HG02759 (cell line): ENCODE results near the gene NOP53.
"Not testable (repeated sequence)": the region's sequence is repeated elsewhere in the genome, so short reads cannot be mapped to it uniquely, and the experiment has no call there.

Experiments used
- ATAC-seq: cut with Tn5 transposase; IDR thresholded peaks from one replicate; pipeline ENCODE4 v1.9.1; 2021; ENCODE audit warnings: mild to moderate bottlenecking, moderate library complexity; ENCODE audit not compliant: unreplicated experiment

The NOP53 gene

DNA sequence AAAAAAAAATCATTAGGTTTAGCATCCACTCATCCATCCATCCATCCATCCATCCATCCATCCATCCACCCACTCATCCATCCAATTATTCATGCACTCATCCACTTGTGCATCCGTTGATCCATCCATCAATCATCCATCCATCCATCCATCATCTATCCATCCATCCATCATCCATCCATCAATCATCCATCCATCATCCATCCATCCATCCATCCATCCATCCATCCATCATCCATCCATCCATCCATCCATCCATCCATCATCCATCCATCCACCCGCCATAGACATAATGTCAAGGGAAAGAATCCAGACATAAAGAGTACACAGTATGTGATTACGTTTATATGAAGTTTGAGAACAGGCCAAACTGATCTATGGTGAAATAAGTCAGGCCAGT is 24.2 kb downstream of the NOP53 start:
- no peak for ATAC-seq

DNA sequence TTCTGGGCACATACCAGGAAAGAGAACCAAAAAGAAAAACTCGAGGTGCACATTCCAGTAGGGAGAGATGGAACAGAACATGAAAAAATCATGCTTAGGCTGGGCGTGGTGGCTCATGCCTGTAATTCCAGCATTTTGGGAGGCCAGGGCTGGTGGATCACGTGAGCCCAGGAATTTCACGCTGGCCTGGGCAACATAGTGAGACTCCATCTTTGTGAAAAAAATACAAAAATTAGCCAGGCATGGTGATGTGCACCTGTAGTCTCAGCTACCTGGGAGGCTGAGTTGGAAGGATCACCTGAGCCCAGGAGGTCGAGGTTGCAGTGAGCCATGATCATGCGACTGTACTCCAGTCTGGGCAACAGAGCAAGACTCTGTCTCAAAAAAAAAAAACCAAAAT is 25.9 kb downstream of the NOP53 start:
- ATAC-seq, result not testable (repeated sequence)

DNA sequence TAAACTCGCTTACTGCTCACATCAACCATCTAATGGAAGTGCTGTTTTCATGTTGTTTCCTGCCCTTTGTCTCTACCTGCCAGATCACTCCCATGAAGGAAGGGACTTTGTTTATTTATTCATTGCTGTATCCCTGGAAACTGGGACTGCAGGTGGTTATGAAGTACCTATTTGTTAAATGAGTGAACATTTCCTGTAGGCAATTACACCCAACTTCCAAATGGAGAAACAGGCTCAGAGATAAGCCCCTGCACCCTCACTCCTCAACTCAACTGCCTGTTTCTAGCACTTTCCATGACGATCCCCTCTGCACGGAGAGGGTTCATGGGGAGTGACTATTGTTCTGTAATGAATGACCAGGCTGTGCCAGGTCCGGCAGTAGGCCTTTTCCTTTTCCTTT is 31.2 kb downstream of the NOP53 start:
- ATAC-seq, result no peak

DNA sequence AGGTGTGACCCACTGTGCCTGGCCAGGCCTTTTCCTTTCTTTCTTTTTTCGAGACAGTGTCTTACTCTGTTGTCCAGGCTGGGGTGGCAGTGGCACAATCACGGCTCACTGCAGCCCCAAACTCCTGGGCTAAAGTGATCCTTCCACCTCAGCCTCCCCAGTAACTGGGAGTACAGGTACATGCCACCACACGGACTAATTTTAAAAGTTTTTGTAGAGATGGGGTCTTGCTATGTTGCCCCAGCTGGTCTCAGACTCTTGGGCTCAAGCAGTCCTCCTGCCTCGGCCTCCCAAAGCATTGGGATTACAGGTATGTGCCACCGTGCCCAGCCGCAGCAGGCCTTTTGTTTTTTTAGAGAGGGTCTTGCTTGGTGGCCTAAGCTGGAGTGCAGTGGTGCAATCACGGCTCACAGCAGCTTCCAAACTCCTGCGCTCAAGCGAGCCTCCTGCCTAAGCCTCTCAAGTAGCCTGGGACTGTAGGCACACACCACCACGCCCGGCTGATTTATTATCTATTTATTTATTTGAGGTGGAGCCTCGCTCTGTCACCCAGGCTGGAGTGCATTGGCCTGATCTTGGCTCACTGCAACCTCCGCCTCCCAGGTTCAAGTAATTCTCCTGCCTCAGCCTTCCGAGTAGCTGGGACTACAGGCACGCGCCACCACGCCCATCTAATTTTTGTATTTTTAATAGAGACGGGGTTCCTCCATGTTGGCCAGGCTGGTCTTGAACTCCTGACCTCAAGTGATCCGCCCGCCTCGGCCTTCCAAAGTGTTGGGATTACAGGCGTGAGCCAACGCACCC is 32.1 kb downstream of the NOP53 start:
- ATAC-seq, result not testable (repeated sequence)

DNA sequence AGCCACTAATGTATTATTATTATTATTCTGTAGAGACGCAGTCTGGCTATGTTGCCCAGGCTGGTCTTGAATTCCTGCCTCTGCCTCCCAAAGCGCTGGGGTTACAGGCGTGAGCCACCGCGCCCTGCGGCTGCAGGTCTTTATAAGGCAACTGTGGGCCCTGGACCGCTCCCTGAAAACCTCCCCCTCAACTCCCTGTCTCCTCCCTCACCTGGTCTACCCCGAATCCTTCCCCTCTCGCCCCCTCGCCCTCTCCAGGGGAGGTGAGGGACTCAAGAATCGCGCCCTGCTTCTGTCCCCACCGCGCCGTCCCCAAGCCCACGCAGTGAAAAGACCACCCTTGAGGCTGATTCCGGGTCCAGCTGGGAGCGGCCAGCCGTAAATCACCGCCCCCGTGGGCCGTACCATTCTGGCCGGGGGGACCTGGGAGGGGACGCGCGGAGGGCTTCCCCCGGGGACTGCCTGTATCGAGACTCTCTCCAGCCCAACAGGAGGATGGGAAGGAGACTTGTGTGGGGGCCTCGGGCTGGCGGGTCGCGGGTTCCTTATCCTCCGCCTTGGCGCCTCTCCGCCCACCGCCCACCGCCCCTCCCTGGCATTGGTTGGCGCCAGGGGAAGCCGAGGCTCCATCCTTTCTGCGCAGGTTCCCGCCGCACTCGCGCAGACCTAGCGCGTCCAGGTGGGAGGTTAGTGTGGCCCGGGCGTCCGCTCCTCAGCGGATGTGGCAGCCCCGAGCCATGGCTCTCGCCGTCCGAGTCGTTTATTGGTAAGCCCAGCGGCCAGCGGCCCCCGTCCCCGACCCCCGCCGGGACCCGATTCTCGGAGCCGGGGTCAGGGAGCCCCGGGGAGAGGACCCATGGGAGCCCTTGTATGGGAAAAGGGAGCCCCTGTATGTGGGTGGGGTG is 33.0 kb downstream of the NOP53 start, which contains the start of gene SELENOW:
TSS of gene SELENOW (plus strand) at position 655 of the 905 bp plus-strand sequence. CDS start at position 738, 83 bp downstream.
- peak; percentile 78 for ATAC-seq

DNA sequence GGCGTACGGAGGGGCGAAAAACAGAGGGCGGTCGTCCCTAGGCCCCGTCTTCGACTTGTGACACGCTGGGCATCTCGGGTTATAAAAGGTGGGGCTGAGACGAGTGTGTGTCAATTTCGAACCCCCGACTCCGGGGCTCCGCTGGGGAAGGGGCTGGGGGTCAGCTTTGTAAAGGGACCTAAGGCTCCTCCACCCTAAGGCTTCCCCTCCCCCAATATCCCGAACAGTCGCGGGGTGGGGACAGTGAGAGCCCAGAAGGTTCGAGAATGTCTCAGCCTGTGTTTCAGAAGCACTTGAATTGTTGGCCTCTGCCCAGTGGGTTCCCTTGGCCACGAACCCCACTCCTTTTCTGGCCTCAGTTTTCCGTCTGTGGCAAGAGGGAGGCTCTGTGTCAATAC is 33.6 kb downstream of the NOP53 start:
- no peak for ATAC-seq

DNA sequence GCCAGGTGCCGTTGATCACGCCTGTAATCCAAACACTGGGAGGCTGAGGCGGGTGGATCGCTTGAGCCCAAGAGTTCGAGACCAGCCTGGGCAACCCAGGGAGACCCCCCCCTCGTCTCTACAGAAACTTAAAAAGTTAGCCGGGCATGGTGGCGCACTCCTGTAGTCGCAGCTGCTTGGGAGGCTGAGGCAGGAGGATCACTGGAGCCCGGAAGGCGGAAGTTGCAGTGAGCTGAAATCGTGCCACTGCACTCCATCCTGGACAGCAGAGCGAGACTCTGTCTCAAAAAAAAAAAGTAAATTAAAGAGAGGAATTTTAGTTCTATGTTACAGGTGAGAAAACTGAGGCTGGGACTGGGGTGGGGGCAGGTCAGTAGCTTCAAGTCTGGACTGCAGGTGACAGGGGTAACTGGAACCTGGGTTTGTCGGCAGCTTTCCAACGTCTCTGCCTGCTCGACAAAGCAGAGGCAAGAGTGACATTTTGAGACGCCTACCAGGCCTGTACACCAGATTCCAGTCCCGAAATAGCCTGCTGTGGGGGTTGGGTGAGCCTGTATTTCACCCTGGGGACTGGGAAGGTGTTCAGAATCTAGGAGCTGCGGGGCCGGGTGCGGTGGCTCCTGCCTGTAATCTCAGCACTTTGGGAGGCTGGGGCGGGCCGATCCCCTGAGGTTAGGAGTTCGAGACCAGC is 34.3 kb downstream of the NOP53 start:
- ATAC-seq, result no peak

DNA sequence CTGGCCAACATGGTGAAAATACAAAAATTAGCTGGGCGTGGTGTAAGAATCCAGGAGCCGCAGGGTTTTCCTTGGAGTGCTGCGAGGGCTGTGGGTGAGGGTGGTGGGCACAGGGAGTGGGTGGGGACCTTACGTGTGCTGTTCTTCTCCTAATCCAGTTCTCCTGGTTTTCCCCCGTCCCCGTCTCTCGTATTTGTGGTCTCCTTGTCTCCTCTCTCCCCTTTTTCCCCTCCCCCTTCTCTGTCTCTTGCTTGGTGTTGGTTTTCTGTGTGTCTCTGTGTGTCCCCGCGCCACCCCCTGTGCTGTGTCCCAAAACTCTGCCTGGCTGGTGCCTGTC is 34.8 kb downstream of the NOP53 start:
- ATAC-seq, result no peak

DNA sequence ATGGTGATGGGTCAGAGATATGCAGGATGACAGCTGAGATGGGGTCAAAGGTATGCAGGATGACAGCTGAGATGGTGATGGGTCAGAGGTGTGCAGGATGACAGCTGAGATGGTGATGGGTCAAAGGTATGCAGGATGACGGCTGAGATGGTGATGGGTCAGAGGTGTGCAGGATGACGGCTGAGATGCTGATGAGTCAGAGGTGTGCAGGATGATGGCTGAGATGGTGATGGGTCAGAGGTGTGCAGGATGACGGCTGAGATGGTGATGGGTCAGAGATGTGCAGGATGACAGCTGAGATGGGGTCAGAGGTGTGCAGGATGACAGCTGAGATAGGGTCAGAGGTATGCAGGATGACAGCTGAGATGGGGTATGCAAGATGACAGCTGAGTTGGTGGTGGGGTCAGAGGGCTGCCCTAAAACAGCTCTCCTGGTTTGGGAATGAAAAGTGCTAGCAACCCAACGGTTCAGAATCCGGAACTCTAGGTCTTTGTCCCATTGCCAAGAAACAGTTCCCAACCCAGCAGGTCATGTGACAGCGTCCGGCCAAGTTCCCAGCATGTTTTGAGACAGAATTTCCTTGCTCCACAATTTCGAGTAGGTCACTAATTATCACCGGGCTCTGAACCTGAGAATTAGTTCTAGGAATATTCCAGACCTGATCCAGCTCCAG is 36.4 kb downstream of the NOP53 start:
- ATAC-seq, result no peak

DNA sequence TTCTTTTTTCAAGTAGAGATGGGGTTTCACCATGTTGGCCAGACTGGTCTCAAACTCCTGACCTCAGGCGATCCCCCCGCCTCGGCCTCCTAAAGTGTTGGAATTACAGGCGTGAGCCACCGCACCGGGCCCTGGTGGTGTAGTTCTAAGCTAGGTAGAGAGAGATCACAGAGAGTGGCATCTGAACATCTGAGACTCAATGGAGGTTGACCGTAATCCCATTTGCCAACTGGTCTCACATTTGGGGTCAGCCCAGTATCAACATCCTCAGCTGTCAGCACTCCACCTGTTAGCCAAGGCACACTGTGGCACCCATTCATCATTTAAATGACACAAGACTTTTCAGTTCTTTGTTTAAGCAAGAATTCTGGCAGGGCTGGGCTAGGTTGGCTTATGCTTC is 41.2 kb downstream of the NOP53 start:
- no peak for ATAC-seq

DNA sequence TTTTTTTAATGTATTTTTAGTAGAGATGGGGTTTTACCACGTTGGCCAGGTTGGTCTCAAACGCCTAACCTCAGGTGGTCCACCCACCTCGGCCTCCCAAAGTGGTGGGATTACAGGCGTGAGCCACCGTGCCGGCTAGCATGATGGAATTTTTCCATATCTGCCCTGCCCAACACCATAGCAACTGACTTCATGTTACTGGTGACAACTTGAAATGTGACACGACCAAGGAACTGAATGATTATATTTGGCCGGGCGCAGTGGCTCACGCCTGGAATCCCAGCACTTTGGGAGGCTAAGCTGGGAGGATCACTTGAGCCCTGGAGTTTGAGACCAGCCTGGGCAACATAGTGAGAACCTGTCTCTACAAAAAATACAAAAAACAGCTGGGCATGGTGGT is 42.0 kb downstream of the NOP53 start:
- not testable (repeated sequence) for ATAC-seq

DNA sequence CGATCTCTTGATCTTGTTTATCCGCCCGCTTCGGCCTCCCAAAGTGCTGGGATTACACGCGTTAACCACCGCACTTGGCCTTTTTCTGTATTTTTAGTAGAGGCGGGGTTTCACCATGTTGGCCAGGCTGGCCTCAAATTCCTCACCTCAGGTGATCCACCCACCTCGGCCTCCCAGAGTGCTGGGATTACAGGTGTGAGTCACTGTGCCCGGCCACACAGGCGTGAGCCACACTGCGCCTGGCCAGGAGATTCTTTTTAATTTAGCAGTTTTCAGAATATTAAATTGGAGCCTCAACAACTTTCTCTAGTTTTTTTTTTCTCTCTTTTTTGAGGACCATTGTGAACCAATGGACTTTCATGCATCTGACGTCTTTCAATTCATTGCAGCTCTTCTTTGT is 44.5 kb downstream of the NOP53 start:
- ATAC-seq, result not testable (repeated sequence)

DNA sequence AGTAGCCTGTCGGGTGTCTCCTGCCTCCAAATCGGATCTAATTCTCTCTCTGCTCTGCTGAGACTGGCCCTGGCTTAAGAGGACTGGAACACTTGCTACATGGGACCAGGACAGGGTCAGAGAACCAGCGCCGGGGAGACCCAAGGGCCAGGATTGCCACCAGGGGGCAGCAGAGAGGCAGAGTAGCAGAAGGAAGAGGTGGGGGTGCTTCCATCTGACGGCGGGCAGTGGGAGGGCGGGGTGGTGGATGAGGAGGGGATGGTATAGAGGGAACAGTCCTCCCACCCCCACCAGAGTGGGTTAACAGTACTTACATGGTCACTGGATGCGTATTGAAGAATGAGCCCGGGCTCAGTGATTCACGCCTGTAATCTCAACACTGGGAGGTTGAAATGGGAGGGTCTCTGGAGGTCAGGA is 45.1 kb downstream of the NOP53 start:
- ATAC-seq, result no peak

DNA sequence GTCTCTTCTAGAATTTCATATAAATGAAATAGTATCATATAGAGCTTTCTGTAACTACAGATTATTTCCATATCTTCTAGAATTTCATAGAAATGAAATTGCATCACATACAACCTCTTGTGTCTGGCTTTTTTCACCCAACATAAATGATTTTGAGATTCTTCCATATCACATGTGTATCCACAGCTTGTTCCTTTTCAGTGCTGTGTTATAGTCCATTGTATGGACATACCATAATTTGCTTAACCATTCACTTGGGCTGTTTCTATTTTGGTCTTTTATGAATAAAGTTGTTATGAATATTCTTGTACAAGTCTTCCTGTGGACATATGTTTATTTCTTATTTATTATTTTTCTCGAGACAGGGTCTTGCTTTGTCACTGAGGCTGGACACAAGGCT is 47.3 kb downstream of the NOP53 start:
- no peak for ATAC-seq

DNA sequence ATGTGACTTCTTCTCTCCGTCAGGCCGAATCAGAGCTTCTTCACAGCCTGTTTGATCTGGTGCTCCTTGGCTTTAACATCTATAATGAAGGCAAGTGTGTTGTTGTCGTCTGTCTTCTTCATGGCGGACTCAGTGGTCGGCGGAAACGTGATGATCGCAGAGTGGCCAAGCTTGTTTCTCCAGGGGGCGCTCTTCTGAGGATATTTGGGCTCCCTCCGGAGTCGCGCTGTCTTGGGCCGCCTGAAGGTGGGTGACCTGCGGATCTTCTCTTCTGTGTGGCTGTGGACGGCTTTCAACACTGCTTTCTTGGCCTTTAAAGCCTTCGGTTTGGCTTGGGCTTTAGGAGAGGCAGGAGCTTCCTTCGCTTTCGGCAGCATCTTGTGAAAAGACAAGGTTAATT is 49.2 kb downstream of the NOP53 start:
- ATAC-seq, result no peak

DNA sequence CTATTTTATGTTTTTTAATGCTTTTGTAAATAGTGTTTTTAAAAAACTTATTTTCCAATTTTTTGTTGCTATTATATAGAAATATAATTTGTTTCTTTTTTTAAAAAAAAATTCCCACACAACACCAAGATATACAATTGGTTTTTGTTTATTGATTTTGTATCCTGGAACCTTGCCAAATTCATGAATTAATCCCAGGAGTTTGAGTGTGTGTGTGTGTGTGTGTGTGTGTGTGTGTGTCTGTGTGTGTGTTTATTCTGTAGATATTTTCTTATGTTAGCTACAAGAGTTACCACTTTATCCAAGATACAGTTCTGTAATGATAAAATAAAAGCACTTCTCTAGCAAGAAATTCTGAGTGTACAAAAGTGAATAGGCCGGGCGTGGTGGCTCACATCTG is 51.4 kb downstream of the NOP53 start:
- no peak for ATAC-seq

DNA sequence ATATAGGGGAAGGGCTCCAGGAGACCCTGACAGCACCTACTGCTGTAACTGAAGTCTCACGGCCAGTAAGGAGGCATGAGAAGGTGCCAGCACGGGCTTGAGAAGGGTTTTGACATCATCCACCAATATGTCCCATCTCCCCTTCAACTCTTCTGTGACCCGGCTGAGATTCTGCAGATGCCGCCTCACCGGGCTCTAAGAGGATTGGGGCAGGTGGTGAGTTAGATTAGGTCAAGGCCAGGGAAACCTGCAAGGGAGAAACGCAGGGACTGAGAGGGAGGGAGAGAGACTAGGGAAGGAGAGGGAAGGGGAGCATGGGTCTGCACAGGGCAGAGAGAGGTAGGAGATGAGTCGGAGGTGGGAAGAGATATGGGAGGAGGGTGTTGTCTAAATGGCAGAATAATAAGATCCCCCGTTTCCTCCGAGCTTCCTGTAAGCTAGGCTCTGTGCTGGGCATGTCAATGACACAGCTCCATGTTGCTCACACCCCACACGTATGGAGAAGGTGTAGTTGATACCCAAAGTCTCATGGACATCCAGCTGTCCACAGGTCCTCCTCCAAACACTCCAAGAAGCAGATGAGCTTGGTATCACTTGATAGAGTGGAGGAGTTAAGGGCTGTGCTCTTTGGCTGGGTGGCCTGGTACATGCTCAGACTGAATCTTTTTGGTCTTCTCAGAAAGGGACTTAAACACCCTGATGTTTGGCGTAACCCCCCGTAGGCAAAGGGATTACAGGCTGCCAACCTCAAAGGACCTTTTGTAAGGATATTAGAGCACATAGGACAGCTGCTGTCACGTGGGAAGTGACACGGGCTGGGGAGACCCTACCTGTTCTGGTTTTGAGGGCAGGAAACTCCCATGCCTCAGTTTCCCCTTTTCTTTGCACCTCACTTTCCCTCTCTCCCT is 52.9 kb downstream of the NOP53 start:
- ATAC-seq, result no peak

DNA sequence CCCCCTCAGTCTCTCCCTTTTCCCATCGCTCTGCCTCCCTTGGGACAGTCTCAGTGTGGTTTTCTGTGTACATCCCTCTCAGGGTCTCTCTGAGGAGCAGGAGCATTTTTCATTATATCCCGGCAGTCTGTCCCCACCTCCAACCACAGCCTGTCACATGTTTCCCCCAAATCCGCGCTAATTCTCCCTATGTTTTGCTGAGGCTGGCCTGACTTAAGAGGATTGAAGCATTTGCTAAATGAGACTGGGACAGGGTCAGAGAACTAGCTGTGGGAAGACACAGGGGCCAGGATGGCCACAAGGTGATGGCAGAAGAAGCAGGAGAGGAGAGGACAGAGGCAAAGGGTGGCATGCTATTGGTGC is 53.5 kb downstream of the NOP53 start:
- ATAC-seq, result no peak

DNA sequence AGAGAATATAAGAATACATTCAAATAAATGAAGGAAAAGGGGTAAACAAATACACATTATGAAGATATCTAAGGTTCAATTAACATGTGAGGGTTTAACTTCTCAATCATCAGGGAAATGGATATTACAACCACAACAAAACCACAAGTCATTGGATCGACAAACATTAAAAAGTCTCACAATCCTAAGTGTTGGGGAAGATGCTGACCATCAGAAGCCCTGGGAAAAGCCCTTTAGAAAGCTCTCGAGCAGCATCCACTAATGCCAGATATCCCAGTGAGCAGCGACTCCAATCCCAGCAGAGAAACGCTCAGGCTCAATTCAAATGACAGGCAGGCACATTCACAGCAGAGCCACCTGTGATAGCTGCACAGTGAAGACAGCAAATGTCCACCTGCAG is 55.9 kb downstream of the NOP53 start:
- ATAC-seq, result no peak

DNA sequence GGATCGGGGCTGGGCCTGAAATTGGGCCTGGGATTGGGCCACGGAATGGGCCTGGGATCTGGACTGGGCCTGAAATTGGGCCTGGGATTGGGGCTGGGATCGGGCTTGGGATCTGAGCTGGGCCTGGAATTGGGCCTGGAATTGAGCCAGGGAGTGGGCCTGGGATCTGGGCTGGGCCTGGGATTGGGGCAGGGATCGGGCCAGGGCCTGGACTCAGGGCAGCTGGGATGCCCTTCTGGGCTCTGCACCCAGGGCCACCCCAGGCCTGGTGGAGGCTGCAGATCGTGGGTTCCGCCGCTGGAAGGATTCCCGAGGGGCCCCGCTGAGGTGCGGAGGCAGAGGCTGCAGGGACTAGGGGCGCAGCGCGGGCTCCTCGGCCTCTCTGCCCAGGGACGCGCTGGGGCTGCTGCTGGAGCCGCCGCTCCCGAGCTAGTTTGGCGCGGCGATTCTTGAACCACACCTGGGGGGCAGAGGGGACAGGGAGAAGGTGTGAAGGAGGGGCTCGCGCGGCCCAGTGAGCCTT is 57.2 kb downstream of the NOP53 start:
- ATAC-seq, result no peak
